MM.1S (cell line): ENCODE results near the gene ING5.

Experiments
- EZH2 ChIP-seq: fragments of 300-600 bp; sonication (generic); optimal IDR thresholded peaks from 2 replicates; pipeline ENCODE3; 2017; ENCODE audit warnings: low read depth, mild to moderate bottlenecking, antibody characterized with exemption, low read length, mixed read lengths
- EZH2phosphoT487 ChIP-seq: fragments of 300-600 bp; sonication (generic); IDR thresholded peaks from 2 replicates; pipeline ENCODE4 v1.6.1; 2018; ENCODE audit warnings: antibody characterized with exemption, low read length
- TF ChIP-seq, protein P1 (sequence below): fragments of 300-600 bp; sonication (generic); IDR thresholded peaks from 2 replicates; pipeline ENCODE4 v1.5.1; 2016; ENCODE audit warnings: antibody characterized with exemption, low read length, mixed read lengths

DNA sequence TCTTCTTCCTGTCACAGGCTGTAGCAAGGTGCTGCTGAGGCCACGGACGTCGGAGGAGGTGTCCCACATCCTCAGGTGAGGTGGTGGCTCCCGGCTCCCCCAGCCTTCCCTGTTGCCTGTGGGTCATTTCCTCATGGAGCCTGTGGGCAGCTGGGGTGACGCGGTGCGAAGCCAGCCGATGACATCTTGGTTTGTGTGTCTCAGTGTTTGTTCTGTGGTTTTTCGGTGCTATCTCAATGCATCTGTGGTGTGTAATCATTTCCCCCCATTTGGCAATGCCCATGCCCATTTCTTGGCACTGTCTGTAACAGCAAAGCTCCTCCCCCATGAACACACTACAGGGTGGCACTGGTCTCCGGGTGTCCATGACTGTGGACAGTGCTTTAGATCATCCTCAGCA, 39.2 kb downstream of the ING5 start:
- TF ChIP-seq, protein P1, sequence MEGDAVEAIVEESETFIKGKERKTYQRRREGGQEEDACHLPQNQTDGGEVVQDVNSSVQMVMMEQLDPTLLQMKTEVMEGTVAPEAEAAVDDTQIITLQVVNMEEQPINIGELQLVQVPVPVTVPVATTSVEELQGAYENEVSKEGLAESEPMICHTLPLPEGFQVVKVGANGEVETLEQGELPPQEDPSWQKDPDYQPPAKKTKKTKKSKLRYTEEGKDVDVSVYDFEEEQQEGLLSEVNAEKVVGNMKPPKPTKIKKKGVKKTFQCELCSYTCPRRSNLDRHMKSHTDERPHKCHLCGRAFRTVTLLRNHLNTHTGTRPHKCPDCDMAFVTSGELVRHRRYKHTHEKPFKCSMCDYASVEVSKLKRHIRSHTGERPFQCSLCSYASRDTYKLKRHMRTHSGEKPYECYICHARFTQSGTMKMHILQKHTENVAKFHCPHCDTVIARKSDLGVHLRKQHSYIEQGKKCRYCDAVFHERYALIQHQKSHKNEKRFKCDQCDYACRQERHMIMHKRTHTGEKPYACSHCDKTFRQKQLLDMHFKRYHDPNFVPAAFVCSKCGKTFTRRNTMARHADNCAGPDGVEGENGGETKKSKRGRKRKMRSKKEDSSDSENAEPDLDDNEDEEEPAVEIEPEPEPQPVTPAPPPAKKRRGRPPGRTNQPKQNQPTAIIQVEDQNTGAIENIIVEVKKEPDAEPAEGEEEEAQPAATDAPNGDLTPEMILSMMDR: no peak
- TF ChIP-seq EZH2phosphoT487: no peak
- TF ChIP-seq EZH2: no peak
